ENCODE results near the gene PRPF40A.

Gene PRPF40A

DNA sequence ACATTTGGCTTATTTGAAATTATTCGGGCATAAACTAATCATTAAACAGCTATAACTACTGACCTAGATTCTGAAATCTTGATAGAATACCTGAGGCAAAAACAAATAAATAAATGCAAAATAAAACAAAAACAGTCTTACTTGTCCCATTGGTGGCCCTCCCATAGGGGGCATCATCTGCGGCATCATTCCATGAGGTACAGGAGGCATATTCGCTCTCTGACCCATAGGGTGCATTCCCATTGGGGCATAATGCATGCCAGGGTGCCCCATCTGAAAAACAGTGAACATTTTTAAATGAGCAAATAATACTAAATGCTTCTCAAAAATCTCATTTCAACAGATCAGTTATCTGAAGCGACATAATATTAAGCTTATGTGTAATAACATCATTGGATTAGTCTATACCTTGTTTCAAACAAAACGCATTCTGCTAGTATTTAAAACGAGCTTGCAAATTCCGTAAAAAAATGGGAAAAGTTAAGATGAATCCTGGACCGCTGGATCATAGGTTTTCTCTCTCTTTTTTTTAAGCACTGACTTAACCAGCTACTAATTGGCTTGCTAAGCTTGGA is 1.3 kb downstream of the PRPF40A start:
- peak overlapping the region; percentile 100 for H3K4me3 ChIP-seq (ENCODE audit: low read depth, low read length)
- H3K4me1 ChIP-seq (ENCODE audit: control insufficient read depth, insufficient read depth, low read length) = 0 out of 2 replicates have a peak, but pooled peaks cover 5% of the 10 kb centered on the region
- no peaks in the 10 kb centered on the region for H3K9me3 ChIP-seq (ENCODE audit: control insufficient read depth, insufficient read depth, low read depth, low read length)
- POLR2A ChIA-PET = interaction anchor here (1.0 to 2.0 kb wide), 3 partner anchors 14 to 67 kb away, joined by 3 to 16 read pairs (median 6); no protein-coding TSS in a partner anchor
- H3K36me3 ChIP-seq (ENCODE audit: control insufficient read depth in 2 of 2, insufficient read depth in 1 of 2, low read length in 2 of 2) = peaks cover 33 to 54% of the 10 kb centered on the region in 2 experiments
- TF ChIP-seq ZFP41 (tag by site-specific recombination; IDR thresholded peaks at IDR 0.05; ENCODE audit: borderline replicate concordance) = no peak
- TF ChIP-seq, protein P1, sequence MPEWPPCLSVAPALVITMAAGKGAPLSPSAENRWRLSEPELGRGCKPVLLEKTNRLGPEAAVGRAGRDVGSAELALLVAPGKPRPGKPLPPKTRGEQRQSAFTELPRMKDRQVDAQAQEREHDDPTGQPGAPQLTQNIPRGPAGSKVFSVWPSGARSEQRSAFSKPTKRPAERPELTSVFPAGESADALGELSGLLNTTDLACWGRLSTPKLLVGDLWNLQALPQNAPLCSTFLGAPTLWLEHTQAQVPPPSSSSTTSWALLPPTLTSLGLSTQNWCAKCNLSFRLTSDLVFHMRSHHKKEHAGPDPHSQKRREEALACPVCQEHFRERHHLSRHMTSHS (tag by site-specific recombination; IDR thresholded peaks at IDR 0.05) = no peak
- TF ChIP-seq ZNF664 (tag by site-specific recombination; IDR thresholded peaks at IDR 0.05) = peak; percentile 59
- TF ChIP-seq, protein P2, sequence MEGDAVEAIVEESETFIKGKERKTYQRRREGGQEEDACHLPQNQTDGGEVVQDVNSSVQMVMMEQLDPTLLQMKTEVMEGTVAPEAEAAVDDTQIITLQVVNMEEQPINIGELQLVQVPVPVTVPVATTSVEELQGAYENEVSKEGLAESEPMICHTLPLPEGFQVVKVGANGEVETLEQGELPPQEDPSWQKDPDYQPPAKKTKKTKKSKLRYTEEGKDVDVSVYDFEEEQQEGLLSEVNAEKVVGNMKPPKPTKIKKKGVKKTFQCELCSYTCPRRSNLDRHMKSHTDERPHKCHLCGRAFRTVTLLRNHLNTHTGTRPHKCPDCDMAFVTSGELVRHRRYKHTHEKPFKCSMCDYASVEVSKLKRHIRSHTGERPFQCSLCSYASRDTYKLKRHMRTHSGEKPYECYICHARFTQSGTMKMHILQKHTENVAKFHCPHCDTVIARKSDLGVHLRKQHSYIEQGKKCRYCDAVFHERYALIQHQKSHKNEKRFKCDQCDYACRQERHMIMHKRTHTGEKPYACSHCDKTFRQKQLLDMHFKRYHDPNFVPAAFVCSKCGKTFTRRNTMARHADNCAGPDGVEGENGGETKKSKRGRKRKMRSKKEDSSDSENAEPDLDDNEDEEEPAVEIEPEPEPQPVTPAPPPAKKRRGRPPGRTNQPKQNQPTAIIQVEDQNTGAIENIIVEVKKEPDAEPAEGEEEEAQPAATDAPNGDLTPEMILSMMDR (tag by site-specific recombination; IDR thresholded peaks at IDR 0.05) = peak; percentile 86
- no peak overlapping the region for H3K27ac ChIP-seq (ENCODE audit: extremely low read depth, low read depth, low read length)
- CTCF ChIA-PET = interaction anchor here (0.5 to 2.2 kb wide), 17 partner anchors 8 to 891 kb away, joined by 3 to 14 read pairs (median 4); no protein-coding TSS in a partner anchor

DNA sequence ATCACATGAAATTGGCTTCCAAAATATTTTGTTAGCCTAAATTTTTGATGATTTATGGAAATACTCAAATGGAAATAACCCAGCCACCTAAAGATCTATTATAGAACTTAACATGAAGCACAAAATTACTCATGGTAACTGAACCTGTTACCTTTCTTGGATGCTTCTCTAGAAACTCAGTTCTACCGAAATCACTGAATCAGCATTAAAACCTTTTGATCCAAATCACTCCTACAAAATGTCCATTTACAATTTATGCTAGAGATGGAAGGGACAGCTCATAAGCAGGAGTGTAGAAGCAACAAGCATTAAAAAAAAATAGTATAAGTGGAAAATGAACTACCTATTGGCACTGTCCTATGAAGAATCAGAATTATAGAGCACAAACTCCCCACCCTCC is 2.1 kb downstream of the PRPF40A start:
- Histone ChIP-seq H3K4me1 (ENCODE audit: control insufficient read depth, insufficient read depth, low read length) (0 out of 2 replicates have a peak, but pooled peaks cover 5% of the 10 kb centered on the region), H3K36me3 (ENCODE audit: control insufficient read depth in 2 of 2, insufficient read depth in 1 of 2, low read length in 2 of 2) (peaks cover 38 to 55% of the 10 kb centered on the region in 2 experiments), H3K9me3 (ENCODE audit: control insufficient read depth, insufficient read depth, low read depth, low read length) (no peaks in the 10 kb centered on the region), H3K4me3 (ENCODE audit: low read depth, low read length) (no peak overlapping the region), H3K27ac (ENCODE audit: extremely low read depth, low read depth, low read length) (no peak overlapping the region)
- ChIA-PET POLR2A (no interaction called here), CTCF (interaction anchor here (0.6 to 2.1 kb wide), 8 partner anchors 11 to 786 kb away, joined by 3 to 14 read pairs (median 4); no protein-coding TSS in a partner anchor)
- TF ChIP-seq, protein P3, sequence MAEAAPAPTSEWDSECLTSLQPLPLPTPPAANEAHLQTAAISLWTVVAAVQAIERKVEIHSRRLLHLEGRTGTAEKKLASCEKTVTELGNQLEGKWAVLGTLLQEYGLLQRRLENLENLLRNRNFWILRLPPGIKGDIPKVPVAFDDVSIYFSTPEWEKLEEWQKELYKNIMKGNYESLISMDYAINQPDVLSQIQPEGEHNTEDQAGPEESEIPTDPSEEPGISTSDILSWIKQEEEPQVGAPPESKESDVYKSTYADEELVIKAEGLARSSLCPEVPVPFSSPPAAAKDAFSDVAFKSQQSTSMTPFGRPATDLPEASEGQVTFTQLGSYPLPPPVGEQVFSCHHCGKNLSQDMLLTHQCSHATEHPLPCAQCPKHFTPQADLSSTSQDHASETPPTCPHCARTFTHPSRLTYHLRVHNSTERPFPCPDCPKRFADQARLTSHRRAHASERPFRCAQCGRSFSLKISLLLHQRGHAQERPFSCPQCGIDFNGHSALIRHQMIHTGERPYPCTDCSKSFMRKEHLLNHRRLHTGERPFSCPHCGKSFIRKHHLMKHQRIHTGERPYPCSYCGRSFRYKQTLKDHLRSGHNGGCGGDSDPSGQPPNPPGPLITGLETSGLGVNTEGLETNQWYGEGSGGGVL (tag by site-specific recombination; IDR thresholded peaks at IDR 0.05) = no peak
- TF ChIP-seq MZF1 (tag by site-specific recombination; IDR thresholded peaks at IDR 0.05; ENCODE audit: borderline replicate concordance) = no peak
- no peak for TF ChIP-seq ZNF747 (tag by site-specific recombination; IDR thresholded peaks at IDR 0.05)
- no peak for TF ChIP-seq ZNF394 (tag by site-specific recombination; IDR thresholded peaks at IDR 0.05; ENCODE audit: borderline replicate concordance)
- TF ChIP-seq ZIC2 (tag by site-specific recombination; IDR thresholded peaks at IDR 0.05) = no peak
- no peak for TF ChIP-seq ZNF426 (tag by site-specific recombination; IDR thresholded peaks at IDR 0.05)
- TF ChIP-seq ZNF274 (IDR thresholded peaks at IDR 0.05; ENCODE audit: low read length) = no peak
- TF ChIP-seq ZNF274 (tag by site-specific recombination; IDR thresholded peaks at IDR 0.05; ENCODE audit: borderline replicate concordance) = no peak
- no peak for TF ChIP-seq ZNF544 (tag by site-specific recombination; IDR thresholded peaks at IDR 0.05)
- no peak for TF ChIP-seq ZNF174 (tag by site-specific recombination; IDR thresholded peaks at IDR 0.05)
- TF ChIP-seq ZNF777 (tag by site-specific recombination; IDR thresholded peaks at IDR 0.05; ENCODE audit: borderline replicate concordance) = no peak
- no peak for TF ChIP-seq ZNF404 (tag by site-specific recombination; IDR thresholded peaks at IDR 0.05)
- TF ChIP-seq HOXA7 (CRISPR knock-in tag; IDR thresholded peaks at IDR 0.05; ENCODE audit: borderline replicate concordance) = no peak
- no peak for TF ChIP-seq ZFP41 (tag by site-specific recombination; IDR thresholded peaks at IDR 0.05; ENCODE audit: borderline replicate concordance)
- TF ChIP-seq ZNF133 (tag by site-specific recombination; IDR thresholded peaks at IDR 0.05) = no peak
- TF ChIP-seq ZFP3 (tag by site-specific recombination; IDR thresholded peaks at IDR 0.05; ENCODE audit: low read depth) = no peak
- TF ChIP-seq ZNF223 (tag by site-specific recombination; IDR thresholded peaks at IDR 0.05) = no peak
- TF ChIP-seq HOXC10 (CRISPR knock-in tag; IDR thresholded peaks at IDR 0.05) = no peak
- TF ChIP-seq, protein P4, sequence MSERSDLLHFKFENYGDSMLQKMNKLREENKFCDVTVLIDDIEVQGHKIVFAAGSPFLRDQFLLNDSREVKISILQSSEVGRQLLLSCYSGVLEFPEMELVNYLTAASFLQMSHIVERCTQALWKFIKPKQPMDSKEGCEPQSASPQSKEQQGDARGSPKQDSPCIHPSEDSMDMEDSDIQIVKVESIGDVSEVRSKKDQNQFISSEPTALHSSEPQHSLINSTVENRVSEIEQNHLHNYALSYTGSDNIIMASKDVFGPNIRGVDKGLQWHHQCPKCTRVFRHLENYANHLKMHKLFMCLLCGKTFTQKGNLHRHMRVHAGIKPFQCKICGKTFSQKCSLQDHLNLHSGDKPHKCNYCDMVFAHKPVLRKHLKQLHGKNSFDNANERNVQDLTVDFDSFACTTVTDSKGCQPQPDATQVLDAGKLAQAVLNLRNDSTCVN (tag by site-specific recombination; optimal IDR thresholded peaks at IDR 0.05) = no peak
- TF ChIP-seq ZNF311 (tag by site-specific recombination; IDR thresholded peaks at IDR 0.05; ENCODE audit: borderline replicate concordance) = no peak
